ENCODE data around the gene APOLD1. TPM values are rescaled to one million over a fixed set of nuclear protein-coding genes. Genes with fewer than 3 reads are reported as not detected.
"Not testable (repeated sequence)": the region's sequence is repeated elsewhere in the genome, so short reads cannot be mapped to it uniquely, and the experiment has no call there.

APOLD1 gene
- total and polyA plus RNA-seq, 2 of the 4 experiments (the other 2 are of a cell fraction), result 2.3 to 4.5 TPM

- H3K56ac ChIP-seq (ENCODE audit: extremely low read depth, insufficient read depth, low read length); H2AFZ ChIP-seq (replicated peaks; ENCODE audit: low read length, poor library complexity); BruUV-seq (replicated peaks); DNase-seq; H3K4ac ChIP-seq (ENCODE audit: low read depth, low read length); H3K23ac ChIP-seq (ENCODE audit: low read depth, low read length); in situ Hi-C loops (cut with MboI; ENCODE audit: low sequenced_read_pairs); H2BK5ac ChIP-seq (ENCODE audit: low read depth, low read length, poor library complexity, severe bottlenecking); H3K9ac ChIP-seq (ENCODE audit: low read depth, low read length); H2BK20ac ChIP-seq (ENCODE audit: low read depth, low read length); H3K36me3 ChIP-seq (ENCODE audit: control insufficient read depth, insufficient read depth, low read length); H3K4me2 ChIP-seq (ENCODE audit: low read depth, low read length); ATAC-seq (ENCODE audit: low read depth); H3K9me3 ChIP-seq (ENCODE audit: control insufficient read depth, insufficient read depth, low read length); H4K5ac ChIP-seq (ENCODE audit: low read depth, low read length); H3K4me3 ChIP-seq (ENCODE audit: insufficient read depth, low read depth, low read length); H2AK9ac ChIP-seq (replicated peaks; ENCODE audit: low read depth, low read length, poor library complexity); dilution Hi-C loops (cut with HindIII; ENCODE audit: low sequenced_read_pairs, unreplicated experiment); H4K8ac ChIP-seq (ENCODE audit: low read depth in 2 of 2, low read length in 2 of 2); H4K20me1 ChIP-seq (ENCODE audit: insufficient read depth, low read length); H2BK120ac ChIP-seq (ENCODE audit: low read depth, low read length); H3K18ac ChIP-seq (ENCODE audit: low read depth, low read length); H3K27me3 ChIP-seq (ENCODE audit: control insufficient read depth, insufficient read depth, low read length); H3K27ac ChIP-seq (ENCODE audit: insufficient read depth, low read length); H3K79me1 ChIP-seq (ENCODE audit: low read depth in 1 of 2, low read length in 2 of 2); H2AK5ac ChIP-seq (ENCODE audit: low read depth, low read length); POLR2A ChIA-PET (ENCODE audit: unreplicated experiment); H3K14ac ChIP-seq (replicated peaks; ENCODE audit: low read depth, low read length); H2BK15ac ChIP-seq (ENCODE audit: low read depth, low read length): not testable (repeated sequence)
- CTCF ChIA-PET, result interaction anchor here (0.6 kb wide), 1 partner anchor 969 kb away, joined by 4 read pairs; no protein-coding TSS in a partner anchor
- H3K9me1 ChIP-seq (ENCODE audit: insufficient read depth, low read length), result peaks cover 13% of the 10 kb centered on the region; the same call in 1 of the 2 replicates
- H4K91ac ChIP-seq (ENCODE audit: insufficient read depth, low read depth, low read length), result peak overlapping the region; percentile 4; the same call in 1 of the 2 replicates
- WGBS, 2 experiments (ENCODE audit: extremely low coverage in 2 of 2, insufficient read length in 1 of 2), result no CpG with 5 or more reads among the region's 4 CpGs
- intact Hi-C loops (cut with micrococcal nuclease), result loop anchor here (5.0 kb wide), 1 partner anchor 421 kb away; no protein-coding TSS in a partner anchor
- peaks cover 11% of the 10 kb centered on the region for H3K4me1 ChIP-seq (ENCODE audit: control insufficient read depth, insufficient read depth, low read length)
These were observed 16.2 kb downstream of the APOLD1 start for GRCh38 chr12:12801656-12802055.

All from IMR-90 (cell line).